Mononuclear cell (primary cell): ENCODE results near the gene LMF2. TPM values are rescaled to one million over a fixed set of nuclear protein-coding genes. Genes with fewer than 3 reads are reported as not detected.
A peak's percentile ranks its signal among the peaks of the same experiment; 100 is the strongest.

Experiments
- H3K27me3 ChIP-seq: 2 replicates; pipeline ENCODE4 v1.6.0; 2011; ENCODE audit warnings: low read length, control low read depth; ENCODE audit not compliant: insufficient read depth
- H3K4me1 ChIP-seq: 2 replicates; pipeline ENCODE4 v1.5.1; 2011; ENCODE audit warnings: mild to moderate bottlenecking, low read length, control low read depth; ENCODE audit not compliant: insufficient read depth
- H3K4me3 ChIP-seq: 2 replicates; pipeline ENCODE4 v1.5.1; 2011; ENCODE audit warnings: mild to moderate bottlenecking, low read length, moderate library complexity
- H3K9me3 ChIP-seq: 2 replicates; pipeline ENCODE4 v1.5.1; 2011; ENCODE audit warnings: low read depth, mild to moderate bottlenecking, control low read depth, low read length
- total RNA-seq: library from RNA; depleted of rRNA; stranded (reverse); fragments of >200 nt; gene quantifications from one replicate; pipeline ENCODE4 v1.2.3, GENCODE V29; 2012

Gene LMF2
- total RNA-seq, 1 donor = 22.8 TPM

GRCh38 chr22:50488006-50488677 lies 19.4 kb downstream of the LMF2 start:
- Histone ChIP-seq H3K9me3 (no peaks in the 10 kb centered on the region), H3K4me3 (no peak overlapping the region), H3K27me3 (no peaks in the 10 kb centered on the region), H3K4me1 (peaks cover 7% of the 10 kb centered on the region)

DNA sequence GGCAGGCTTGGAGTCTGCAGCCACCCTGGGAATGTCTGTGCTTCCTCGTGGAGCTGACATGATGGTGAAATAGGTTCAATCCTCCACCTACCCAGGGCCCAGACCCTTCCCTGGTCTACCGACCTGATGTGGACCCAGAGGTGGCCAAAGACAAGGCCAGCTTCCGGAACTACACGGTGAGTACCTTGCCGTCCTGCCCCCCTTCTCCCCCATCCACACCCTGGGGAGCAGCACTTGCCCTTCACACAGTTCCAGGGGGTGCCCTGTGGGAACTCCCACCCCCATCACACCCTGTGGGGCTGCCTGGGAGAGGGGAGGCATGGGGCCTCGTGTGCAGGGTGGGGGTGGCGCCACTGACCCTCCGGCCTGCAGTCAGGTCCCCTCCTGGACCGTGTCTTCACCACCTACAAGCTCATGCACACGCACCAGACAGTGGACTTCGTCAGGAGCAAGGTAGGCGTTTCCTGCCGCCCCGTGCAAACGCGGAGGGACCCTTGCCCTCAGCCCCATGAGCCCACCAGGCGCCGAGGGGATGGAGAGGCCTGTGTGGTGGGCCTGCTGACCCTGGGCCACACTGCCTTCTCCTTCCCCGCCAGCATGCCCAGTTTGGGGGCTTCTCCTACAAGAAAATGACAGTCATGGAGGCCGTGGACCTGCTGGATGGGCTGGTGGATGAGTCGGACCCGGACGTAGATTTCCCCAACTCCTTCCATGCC lies 20.1 kb downstream of the LMF2 start:
- no peaks in the 10 kb centered on the region for H3K9me3 ChIP-seq
- no peaks in the 10 kb centered on the region for H3K27me3 ChIP-seq
- peaks cover 7% of the 10 kb centered on the region for H3K4me1 ChIP-seq
- H3K4me3 ChIP-seq = no peak overlapping the region

- Histone ChIP-seq H3K4me3 (no peak within 1 kb of the TSS), H3K9me3 (no peaks in the 10 kb centered on the region), H3K27me3 (peaks cover 3% of the 10 kb centered on the region), H3K4me1 (peaks cover 15% of the 10 kb centered on the region)
These were observed 20.8 kb downstream of the LMF2 start, which contains the start of gene MIOX for GRCh38 chr22:50486561-50487289. Gene MIOX, plus strand, starts transcription at chr22:50486859. Its CDS starts 39 bp downstream, at chr22:50486898.

GRCh38 chr22:50485221-50486131 lies 22.0 kb downstream of the LMF2 start:
- Histone ChIP-seq H3K9me3 (no peaks in the 10 kb centered on the region), H3K27me3 (peaks cover 3% of the 10 kb centered on the region), H3K4me1 (peaks cover 12% of the 10 kb centered on the region), H3K4me3 (no peak overlapping the region)

DNA sequence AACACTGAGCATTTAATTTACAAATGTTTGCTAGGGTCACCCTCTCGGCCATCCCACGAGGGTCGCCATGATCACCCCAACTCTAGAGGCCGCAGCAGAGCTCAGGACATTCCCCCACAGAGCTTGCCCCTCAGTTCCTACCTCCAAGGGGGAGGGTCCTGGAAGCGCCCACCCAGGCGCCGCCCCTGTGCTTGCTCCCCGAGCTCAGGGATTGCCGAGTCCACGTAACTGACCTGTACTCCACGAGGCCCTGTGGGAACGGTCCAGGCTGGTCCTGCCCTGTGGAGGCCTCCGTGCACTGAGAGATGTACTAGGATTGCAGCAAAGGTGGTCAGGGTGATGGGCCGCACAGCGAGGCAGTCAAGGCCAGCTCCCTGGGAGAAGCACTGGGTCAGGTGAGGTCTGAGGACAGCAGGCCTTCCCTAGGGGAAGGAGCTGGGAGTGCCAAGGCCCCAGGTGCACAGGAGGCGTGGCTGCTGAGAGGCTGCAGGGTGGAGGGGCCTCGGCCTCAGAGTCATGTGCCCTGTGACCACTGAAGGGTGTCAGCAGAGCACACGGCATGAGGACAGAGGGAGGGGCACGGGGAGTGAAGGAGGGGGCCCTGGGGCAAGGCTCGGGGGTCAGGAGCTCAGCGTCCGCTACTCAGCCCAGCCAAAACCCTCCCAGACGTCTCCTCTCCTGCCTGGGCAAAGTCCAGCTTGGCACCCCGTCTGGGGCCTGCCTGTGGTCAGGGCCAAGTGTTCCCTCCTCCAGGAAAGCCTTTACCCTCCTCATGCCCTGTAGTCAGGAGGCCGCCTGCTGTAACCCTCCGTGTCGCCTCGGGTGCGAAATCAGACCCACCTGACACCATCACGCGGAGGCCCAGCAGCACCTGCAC lies 23.3 kb downstream of the LMF2 start:
- Histone ChIP-seq H3K9me3 (no peaks in the 10 kb centered on the region), H3K4me3 (no peak overlapping the region), H3K27me3 (peaks cover 11% of the 10 kb centered on the region), H3K4me1 (peaks cover 12% of the 10 kb centered on the region)

DNA sequence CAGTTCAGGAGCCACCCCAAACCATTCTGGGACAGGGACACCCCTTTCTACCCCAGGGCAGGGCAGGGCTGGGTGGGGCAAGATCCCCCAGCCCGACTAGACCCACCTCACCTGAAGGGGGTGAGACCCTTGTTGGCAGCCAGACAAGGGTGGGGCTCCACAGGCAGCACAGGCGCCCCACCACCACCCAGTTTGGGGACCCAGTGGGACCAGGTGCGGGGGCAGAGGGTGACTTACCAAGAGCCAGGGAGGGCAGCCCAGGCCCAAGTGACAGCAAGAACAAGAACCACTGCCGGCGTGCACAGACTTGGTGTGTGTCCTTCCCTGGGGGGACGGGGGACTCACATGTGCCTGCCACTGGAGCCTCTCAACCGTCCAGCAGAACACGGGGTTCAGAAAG lies 23.9 kb downstream of the LMF2 start:
- peaks cover 11% of the 10 kb centered on the region for H3K27me3 ChIP-seq
- H3K4me3 ChIP-seq = no peak overlapping the region
- peaks cover 12% of the 10 kb centered on the region for H3K4me1 ChIP-seq
- H3K9me3 ChIP-seq = no peaks in the 10 kb centered on the region

DNA sequence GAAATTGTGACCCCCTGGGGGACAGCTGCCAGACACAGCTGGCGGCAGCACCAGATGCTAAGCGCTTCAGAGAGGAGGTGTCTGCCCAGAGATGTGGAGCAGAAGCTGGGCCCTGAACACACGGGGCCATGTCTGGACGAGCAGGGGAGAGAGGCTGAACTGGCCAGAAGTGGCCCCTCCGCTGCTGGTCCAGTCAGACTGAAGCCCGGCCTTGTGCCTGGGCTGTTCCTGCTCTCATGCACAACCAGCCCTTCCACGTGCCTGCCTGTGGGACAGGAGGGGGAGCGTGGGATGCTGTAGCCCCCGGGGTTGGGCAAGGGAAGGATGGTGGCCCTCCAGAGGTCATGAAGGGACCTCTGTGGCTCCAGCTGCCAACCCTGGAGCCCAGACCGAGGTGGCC lies 24.4 kb downstream of the LMF2 start:
- no peak overlapping the region for H3K4me3 ChIP-seq
- peaks cover 12% of the 10 kb centered on the region for H3K4me1 ChIP-seq
- no peaks in the 10 kb centered on the region for H3K9me3 ChIP-seq
- peaks cover 11% of the 10 kb centered on the region for H3K27me3 ChIP-seq

DNA sequence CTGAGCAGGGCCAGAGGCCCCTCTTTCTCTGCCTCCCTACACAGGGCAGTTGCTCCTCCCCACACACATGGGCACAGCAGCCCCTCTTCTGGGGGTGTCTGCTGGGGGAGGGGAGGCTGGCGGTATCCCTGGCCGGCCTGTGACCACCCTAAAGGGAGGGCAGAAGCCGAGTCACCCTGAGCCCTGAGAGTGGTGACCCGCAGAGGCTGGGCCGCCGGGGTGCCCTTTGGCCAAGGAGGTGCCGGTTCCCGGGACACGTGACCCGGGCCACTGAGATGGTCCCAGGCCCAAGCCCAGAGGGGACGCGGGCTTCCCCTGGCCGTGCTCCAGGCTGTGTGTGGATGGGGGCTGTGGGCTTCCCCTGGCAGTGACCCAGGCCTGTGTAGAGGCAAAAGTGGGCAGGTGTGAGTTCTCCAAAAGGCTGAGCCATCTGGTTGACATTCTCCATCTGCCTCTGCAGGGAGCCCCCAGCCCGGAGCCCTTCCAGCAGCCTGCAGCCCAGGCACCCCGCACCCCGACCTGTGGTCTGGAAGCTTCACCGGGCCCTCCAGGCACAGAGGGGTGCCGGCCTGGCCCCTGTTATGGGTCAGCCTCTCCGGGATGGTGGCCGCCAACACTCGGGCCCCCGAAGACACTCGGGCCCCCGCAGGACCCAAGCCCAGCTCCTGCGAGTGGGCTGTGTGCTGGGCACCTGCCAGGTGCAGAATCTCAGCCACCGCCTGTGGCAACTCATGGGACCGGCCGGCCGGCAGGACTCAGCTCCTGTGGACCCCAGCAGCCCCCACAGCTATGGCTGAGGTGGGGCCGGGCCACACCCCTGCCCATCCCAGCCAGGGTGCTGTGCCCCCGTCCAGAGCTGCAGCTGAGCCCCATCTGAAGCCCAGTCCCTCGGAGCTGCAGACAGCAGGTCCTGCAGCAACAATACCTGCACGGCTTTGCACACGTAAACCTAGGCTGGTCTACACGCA lies 25.1 kb downstream of the LMF2 start:
- no peak overlapping the region for H3K4me3 ChIP-seq
- H3K27me3 ChIP-seq = peaks cover 11% of the 10 kb centered on the region
- H3K9me3 ChIP-seq = no peaks in the 10 kb centered on the region
- H3K4me1 ChIP-seq = peaks cover 12% of the 10 kb centered on the region

DNA sequence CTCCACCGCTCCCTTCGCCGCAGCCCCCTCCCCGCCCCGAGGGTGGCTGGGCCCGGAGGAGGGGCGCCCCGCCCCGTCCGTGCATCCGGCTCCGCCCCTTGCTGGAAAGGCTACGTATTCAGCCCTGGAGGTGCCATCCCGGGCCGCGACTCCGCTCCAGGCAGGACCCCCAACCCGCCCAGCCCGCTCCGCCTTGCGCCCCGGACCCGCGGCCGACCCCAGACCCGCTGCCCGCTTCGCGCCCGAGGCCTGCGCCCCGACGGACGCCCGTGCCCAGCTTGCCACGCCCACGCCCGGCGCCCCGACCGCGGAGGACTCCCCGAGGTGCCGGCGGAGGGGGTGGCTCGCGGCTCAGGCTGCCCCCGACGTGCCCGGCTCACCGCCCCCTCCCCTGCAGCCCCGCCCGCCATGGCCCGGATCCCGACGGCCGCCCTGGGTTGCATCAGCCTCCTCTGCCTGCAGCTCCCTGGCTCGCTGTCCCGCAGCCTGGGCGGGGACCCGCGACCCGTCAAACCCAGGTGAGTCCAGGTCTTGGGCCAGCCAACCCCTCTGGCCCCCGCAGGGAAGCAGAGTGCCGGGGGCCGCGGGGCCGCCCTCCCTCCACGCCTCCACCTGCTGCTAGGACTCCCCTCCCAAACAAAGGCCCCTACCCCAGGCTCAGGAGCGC lies 25.9 kb downstream of the LMF2 start, which contains the start of gene ADM2:
Gene ADM2, plus strand, starts transcription at position 104 of the 667 bp plus-strand sequence. Its CDS starts 305 bp downstream, at position 409.
- Histone ChIP-seq H3K4me3 (peak within 1 kb of the TSS; percentile 30), H3K9me3 (no peaks in the 10 kb centered on the region), H3K4me1 (peaks cover 12% of the 10 kb centered on the region), H3K27me3 (peaks cover 11% of the 10 kb centered on the region)

DNA sequence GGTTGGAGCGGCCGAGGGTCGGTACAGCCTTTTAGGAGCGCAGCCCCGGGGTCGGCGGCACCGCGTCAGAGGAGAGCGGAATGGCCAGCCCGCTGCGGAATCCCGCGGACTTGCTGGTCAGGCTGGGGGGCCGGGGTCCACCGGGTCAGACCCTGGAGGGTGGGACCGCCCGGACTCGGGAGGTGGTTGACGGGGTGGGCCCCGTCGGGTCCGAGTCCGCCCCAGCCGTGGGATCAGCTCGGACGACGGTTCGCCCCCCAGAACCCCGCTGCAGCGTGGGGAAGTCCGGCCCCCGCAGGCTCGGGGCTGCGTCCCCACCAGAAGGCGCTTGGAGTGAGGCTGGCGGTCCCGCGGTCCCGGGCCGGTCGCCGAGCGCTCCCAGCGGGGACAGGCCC lies 26.5 kb downstream of the LMF2 start:
- Histone ChIP-seq H3K27me3 (peaks cover 11% of the 10 kb centered on the region), H3K4me1 (peaks cover 12% of the 10 kb centered on the region), H3K4me3 (peak overlapping the region; percentile 30), H3K9me3 (no peaks in the 10 kb centered on the region)

GRCh38 chr22:50479721-50480120 lies 27.8 kb downstream of the LMF2 start:
- Histone ChIP-seq H3K27me3 (peaks cover 11% of the 10 kb centered on the region), H3K4me3 (no peak overlapping the region), H3K9me3 (no peaks in the 10 kb centered on the region), H3K4me1 (peaks cover 18% of the 10 kb centered on the region)

GRCh38 chr22:50477923-50478322 lies 29.6 kb downstream of the LMF2 start:
- Histone ChIP-seq H3K4me3 (no peak overlapping the region), H3K27me3 (peaks cover 11% of the 10 kb centered on the region), H3K9me3 (no peaks in the 10 kb centered on the region), H3K4me1 (peaks cover 31% of the 10 kb centered on the region)
